ENCODE measurements around the gene VIPR2. TPM values are rescaled to one million over a fixed set of nuclear protein-coding genes. Genes with fewer than 3 reads are reported as not detected.

The VIPR2 gene
- total RNA-seq, 4 donors from 2014 or later = 0.53 to 2.5 (median 1.8) TPM

- Histone ChIP-seq H3K36me3 (no peaks in the 10 kb centered on the region), H3K27me3 (no peaks in the 10 kb centered on the region), H3K4me1 (no peaks in the 10 kb centered on the region), H3K4me3 (no peak overlapping the region), H3K27ac (peak overlapping the region in 1 of 4 donors; percentile 19), H3K9me3 (no peaks in the 10 kb centered on the region)
- no peak for DNase-seq
- TF ChIP-seq POLR2A (IDR thresholded peaks at IDR 0.05) = no peak
- TF ChIP-seq CTCF (IDR thresholded peaks at IDR 0.05) = no peak
Observed at GRCh38 chr7:159076333-159076732, 68.3 kb downstream of the VIPR2 start.

GRCh38 chr7:159075563-159076238, 69.0 kb downstream of the VIPR2 start:
- peak overlapping the region in 1 of 4 donors; percentile 19 for H3K27ac ChIP-seq
- TF ChIP-seq POLR2A (IDR thresholded peaks at IDR 0.05) (no peak), CTCF (IDR thresholded peaks at IDR 0.05) (no peak)

GRCh38 chr7:159071260-159071659, 73.4 kb downstream of the VIPR2 start:
- no peak overlapping the region for H3K27ac ChIP-seq
- peaks cover 0 to 6% (median 0%) of the 10 kb centered on the region in 4 donors for H3K4me1 ChIP-seq
- H3K9me3 ChIP-seq = no peaks in the 10 kb centered on the region
- DNase-seq = no peak
- TF ChIP-seq CTCF (IDR thresholded peaks at IDR 0.05) = no peak
- no peak for TF ChIP-seq POLR2A (IDR thresholded peaks at IDR 0.05)
- no peaks in the 10 kb centered on the region for H3K36me3 ChIP-seq
- H3K27me3 ChIP-seq = no peaks in the 10 kb centered on the region
- H3K4me3 ChIP-seq = no peak overlapping the region

More at GRCh38 chr7:159075563-159076238, 69.0 kb downstream of the VIPR2 start:
- no peaks in the 10 kb centered on the region for H3K27me3 ChIP-seq
- H3K4me1 ChIP-seq = no peaks in the 10 kb centered on the region
- no peaks in the 10 kb centered on the region for H3K9me3 ChIP-seq
- no peak for DNase-seq
- H3K4me3 ChIP-seq = no peak overlapping the region
- no peaks in the 10 kb centered on the region for H3K36me3 ChIP-seq

GRCh38 chr7:159070431-159071148, 74.1 kb downstream of the VIPR2 start:
- no peak for TF ChIP-seq POLR2A (IDR thresholded peaks at IDR 0.05)
- no peak for TF ChIP-seq CTCF (IDR thresholded peaks at IDR 0.05)
- H3K36me3 ChIP-seq = no peaks in the 10 kb centered on the region
- H3K4me1 ChIP-seq = peaks cover 0 to 6% (median 0%) of the 10 kb centered on the region in 4 donors
- H3K27me3 ChIP-seq = no peaks in the 10 kb centered on the region
- peak overlapping the region in 1 of 4 donors; percentile 65 for H3K27ac ChIP-seq
- no peaks in the 10 kb centered on the region for H3K9me3 ChIP-seq
- no peak overlapping the region for H3K4me3 ChIP-seq
- no peak for DNase-seq

- Histone ChIP-seq H3K36me3 (no peaks in the 10 kb centered on the region), H3K27me3 (no peaks in the 10 kb centered on the region), H3K9me3 (no peaks in the 10 kb centered on the region), H3K4me1 (peaks cover 0 to 6% (median 0%) of the 10 kb centered on the region in 4 donors), H3K4me3 (no peak overlapping the region), H3K27ac (peak overlapping the region in 2 of 4 donors; percentile 41 to 65)
- TF ChIP-seq POLR2A (IDR thresholded peaks at IDR 0.05) (no peak), CTCF (IDR thresholded peaks at IDR 0.05) (no peak)
- DNase-seq = no peak
Observed at GRCh38 chr7:159068893-159069448, 75.7 kb downstream of the VIPR2 start.
